BLaER1 treated with 17β-estradiol and CSF1 and Interleukin-3, amounts not matched to agents 10 nM and 100 nM (cell line): ENCODE measurements around the gene DHRS9.

ENCODE experiments used
- H3K27ac ChIP-seq, 11 experiments: shearing (Covaris generic); formaldehyde crosslinking; 2 replicates each; pipeline ENCODE4 v1.8.1; 2022
- H3K27me3 ChIP-seq, 11 experiments: shearing (Covaris generic); formaldehyde crosslinking; 2 replicates each; pipeline ENCODE4 v1.8.1; 2022
- H3K36me3 ChIP-seq, 11 experiments: shearing (Covaris generic); formaldehyde crosslinking; 2 replicates each; pipeline ENCODE4 v1.8.1; 2022
- H3K4me1 ChIP-seq, 10 experiments: shearing (Covaris generic); formaldehyde crosslinking; 2 replicates each; pipeline ENCODE4 v1.8.1; 2022
- H3K4me2 ChIP-seq, 11 experiments: shearing (Covaris generic); formaldehyde crosslinking; 2 replicates each; pipeline ENCODE4 v1.8.1; 2022
- H3K4me3 ChIP-seq, 10 experiments: shearing (Covaris generic); formaldehyde crosslinking; 2 replicates each; pipeline ENCODE4 v1.8.1; 2022
- H3K9ac ChIP-seq, 11 experiments: shearing (Covaris generic); formaldehyde crosslinking; 2 replicates each; pipeline ENCODE4 v1.8.1; 2022
- H3K9me3 ChIP-seq, 11 experiments: shearing (Covaris generic); formaldehyde crosslinking; replicated peaks in 1 of 11; 2 replicates each; pipeline ENCODE4 v1.8.1; 2022
- H4K20me1 ChIP-seq, 11 experiments: shearing (Covaris generic); formaldehyde crosslinking; 2 replicates each; pipeline ENCODE4 v1.8.1; 2022
- Cebpa-rat ChIP-seq, 11 experiments: shearing (Covaris generic); IDR thresholded peaks; 2 replicates each; pipeline ENCODE4 v1.8.1; 2022

Gene DHRS9

DNA sequence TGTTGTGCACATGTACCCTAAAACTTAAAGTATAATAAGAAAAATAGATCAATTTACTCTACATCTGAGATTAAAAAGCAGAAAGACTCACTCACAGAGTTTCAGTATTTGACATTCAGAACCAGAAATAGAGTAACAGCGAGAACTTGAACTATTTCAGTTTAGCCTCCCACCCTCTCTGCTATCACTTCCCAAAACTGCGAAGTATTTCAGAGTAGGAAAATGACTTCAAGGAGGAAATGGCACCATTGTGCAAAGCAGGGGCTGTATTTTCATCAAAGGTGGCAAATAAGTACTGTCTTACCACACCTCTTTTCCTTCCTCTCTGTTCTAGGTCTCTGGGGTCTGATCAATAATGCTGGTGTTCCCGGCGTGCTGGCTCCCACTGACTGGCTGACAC, 13.6 kb downstream of the DHRS9 start:
- H3K9me3 ChIP-seq: peaks cover 18 to 63% (median 33%) of the 10 kb centered on the region in 11 experiments; a peak in 18 of 22 replicates
- peaks cover 0 to 66% (median 7%) of the 10 kb centered on the region in 11 experiments; a peak in 12 of 22 replicates for H3K36me3 ChIP-seq
- H3K4me1 ChIP-seq: peaks cover 28 to 94% (median 52%) of the 10 kb centered on the region in 10 experiments
- peak overlapping the region in 5 of 10 experiments; percentile 17 to 57 (median 34); a peak in 6 of 20 replicates for H3K4me3 ChIP-seq
- TF ChIP-seq Cebpa-rat (IDR thresholded peaks at IDR 0.05): peak in 4 of 11 experiments; percentile 26 to 53 (median 46); a peak in 6 of 22 replicates
- H3K4me2 ChIP-seq: peak overlapping the region in 9 of 11 experiments; percentile 3 to 84 (median 58); a peak in 15 of 22 replicates
- H3K27ac ChIP-seq: peak overlapping the region in 8 of 11 experiments; percentile 51 to 100 (median 82); a peak in 15 of 22 replicates
- no peaks in the 10 kb centered on the region for H3K27me3 ChIP-seq
- H3K9ac ChIP-seq: peak overlapping the region in 6 of 11 experiments; percentile 8 to 67 (median 56); a peak in 10 of 22 replicates
- no peaks in the 10 kb centered on the region for H4K20me1 ChIP-seq

DNA sequence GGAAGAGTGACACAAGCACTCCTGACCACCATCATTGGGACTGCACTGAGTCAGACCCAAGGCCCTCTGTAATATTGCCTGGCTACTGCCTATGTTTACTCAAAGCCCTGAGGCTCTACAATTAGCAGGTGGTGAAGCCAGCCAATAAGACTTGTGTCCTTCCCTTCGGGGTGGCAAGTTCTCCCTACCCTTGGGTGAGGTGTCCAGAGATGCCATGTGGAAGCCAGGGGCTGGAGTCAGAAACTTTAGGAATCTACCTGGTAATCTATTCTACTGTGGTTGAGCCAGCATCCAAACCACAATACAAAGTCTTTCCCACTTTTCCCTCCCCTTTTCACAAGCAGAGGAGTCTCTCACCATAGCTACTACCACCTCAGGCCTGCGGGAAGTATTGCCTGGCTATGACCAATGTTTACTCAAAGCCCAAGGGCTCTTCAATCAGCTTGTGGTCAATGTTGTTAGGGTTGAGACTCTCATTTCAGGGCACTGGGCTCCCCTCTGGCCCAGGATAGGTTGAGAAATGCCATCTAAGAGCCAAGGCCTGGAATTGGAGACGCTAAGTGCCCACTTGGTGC, 17.6 kb downstream of the DHRS9 start:
- Histone ChIP-seq H3K27me3 (no peaks in the 10 kb centered on the region), H3K9ac (no peak overlapping the region), H3K9me3 (peaks cover 18 to 88% (median 33%) of the 10 kb centered on the region in 11 experiments; a peak in 18 of 22 replicates), H3K4me2 (peak overlapping the region in 5 of 11 experiments; percentile 6 to 84 (median 74); a peak in 10 of 22 replicates), H3K36me3 (peaks cover 0 to 92% (median 7%) of the 10 kb centered on the region in 11 experiments; a peak in 12 of 22 replicates), H3K4me1 (peaks cover 0 to 91% (median 39%) of the 10 kb centered on the region in 10 experiments; a peak in 15 of 20 replicates), H3K4me3 (peak overlapping the region in 4 of 10 experiments; percentile 5 to 40 (median 20); a peak in 2 of 20 replicates), H4K20me1 (no peaks in the 10 kb centered on the region), H3K27ac (peak overlapping the region in 6 of 11 experiments; percentile 2 to 61 (median 45); a peak in 10 of 22 replicates)
- no peak for TF ChIP-seq Cebpa-rat (IDR thresholded peaks at IDR 0.05)

DNA sequence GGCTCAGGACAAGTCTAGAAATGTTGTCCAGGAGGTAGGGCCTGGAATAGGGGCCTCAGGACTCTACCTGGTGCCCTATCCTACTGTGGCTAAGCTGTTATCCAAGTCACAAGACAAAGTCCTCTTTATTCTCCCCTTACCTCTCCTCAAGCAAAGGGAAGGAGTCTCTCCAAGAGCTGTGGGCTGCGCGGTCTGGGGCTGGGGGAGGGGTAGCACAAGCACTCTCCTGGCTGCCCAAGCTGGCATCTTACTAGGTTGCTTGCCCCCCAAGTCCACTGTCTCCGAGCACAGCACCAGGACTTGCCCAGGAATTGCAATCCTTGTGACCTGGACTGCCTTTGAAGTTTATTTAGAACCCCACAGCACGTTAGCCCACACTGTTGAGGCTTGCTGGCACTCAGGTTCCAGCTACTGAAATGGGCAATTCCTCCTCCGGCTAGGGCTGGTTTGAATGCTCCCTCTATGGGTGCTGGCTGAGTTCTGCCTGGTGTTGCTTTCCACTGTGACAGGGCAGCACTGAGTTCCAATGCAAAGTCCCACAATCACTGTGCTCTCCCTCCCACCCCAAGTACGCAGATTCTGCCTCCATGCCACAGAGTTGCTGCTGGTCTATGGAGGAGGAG, 18.5 kb downstream of the DHRS9 start:
- H3K4me1 ChIP-seq: peaks cover 0 to 94% (median 41%) of the 10 kb centered on the region in 10 experiments; a peak in 15 of 20 replicates
- peaks cover 18 to 96% (median 33%) of the 10 kb centered on the region in 11 experiments; a peak in 18 of 22 replicates for H3K9me3 ChIP-seq
- peak overlapping the region in 8 of 11 experiments; percentile 0 to 61 (median 31); a peak in 13 of 22 replicates for H3K27ac ChIP-seq
- peak overlapping the region in 3 of 10 experiments; percentile 1 to 23 (median 16); a peak in 2 of 20 replicates for H3K4me3 ChIP-seq
- H4K20me1 ChIP-seq: no peaks in the 10 kb centered on the region
- H3K36me3 ChIP-seq: peaks cover 0 to 98% (median 7%) of the 10 kb centered on the region in 11 experiments; a peak in 12 of 22 replicates
- TF ChIP-seq Cebpa-rat (IDR thresholded peaks at IDR 0.05): no peak
- H3K9ac ChIP-seq: no peak overlapping the region
- peak overlapping the region in 5 of 11 experiments; percentile 6 to 84 (median 74); a peak in 10 of 22 replicates for H3K4me2 ChIP-seq
- no peaks in the 10 kb centered on the region for H3K27me3 ChIP-seq

DNA sequence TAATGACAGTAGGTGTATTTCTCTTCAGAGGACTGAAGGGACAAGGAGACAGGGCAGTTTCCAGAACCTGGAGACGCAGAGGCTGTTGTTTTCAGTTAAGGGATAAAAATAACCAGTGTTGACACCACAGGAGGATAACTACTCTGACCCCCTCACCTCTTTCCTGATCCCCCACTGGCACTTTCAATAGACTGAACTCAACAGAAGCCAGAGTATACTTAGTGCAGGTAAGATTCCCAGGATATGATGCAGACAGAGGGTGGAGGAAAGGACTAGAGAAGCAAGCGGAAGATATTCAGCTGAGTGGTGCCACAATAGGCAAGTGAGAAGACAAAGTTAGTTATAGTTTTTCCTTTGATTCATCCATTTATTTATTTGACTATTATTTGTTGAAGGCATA, 19.8 kb downstream of the DHRS9 start:
- Histone ChIP-seq H3K27me3 (no peaks in the 10 kb centered on the region), H3K36me3 (peaks cover 0 to 100% (median 7%) of the 10 kb centered on the region in 11 experiments; a peak in 12 of 22 replicates), H3K4me1 (peaks cover 0 to 95% (median 35%) of the 10 kb centered on the region in 10 experiments; a peak in 14 of 20 replicates), H3K9me3 (peaks cover 17 to 89% (median 29%) of the 10 kb centered on the region in 11 experiments; a peak in 18 of 22 replicates), H3K4me3 (no peak overlapping the region), H3K27ac (peak overlapping the region in 6 of 11 experiments; percentile 6 to 53 (median 22); a peak in 9 of 22 replicates), H4K20me1 (no peaks in the 10 kb centered on the region), H3K9ac (no peak overlapping the region), H3K4me2 (peak overlapping the region in 7 of 11 experiments; percentile 7 to 84 (median 69); a peak in 12 of 22 replicates)
- TF ChIP-seq Cebpa-rat (IDR thresholded peaks at IDR 0.05): no peak

DNA sequence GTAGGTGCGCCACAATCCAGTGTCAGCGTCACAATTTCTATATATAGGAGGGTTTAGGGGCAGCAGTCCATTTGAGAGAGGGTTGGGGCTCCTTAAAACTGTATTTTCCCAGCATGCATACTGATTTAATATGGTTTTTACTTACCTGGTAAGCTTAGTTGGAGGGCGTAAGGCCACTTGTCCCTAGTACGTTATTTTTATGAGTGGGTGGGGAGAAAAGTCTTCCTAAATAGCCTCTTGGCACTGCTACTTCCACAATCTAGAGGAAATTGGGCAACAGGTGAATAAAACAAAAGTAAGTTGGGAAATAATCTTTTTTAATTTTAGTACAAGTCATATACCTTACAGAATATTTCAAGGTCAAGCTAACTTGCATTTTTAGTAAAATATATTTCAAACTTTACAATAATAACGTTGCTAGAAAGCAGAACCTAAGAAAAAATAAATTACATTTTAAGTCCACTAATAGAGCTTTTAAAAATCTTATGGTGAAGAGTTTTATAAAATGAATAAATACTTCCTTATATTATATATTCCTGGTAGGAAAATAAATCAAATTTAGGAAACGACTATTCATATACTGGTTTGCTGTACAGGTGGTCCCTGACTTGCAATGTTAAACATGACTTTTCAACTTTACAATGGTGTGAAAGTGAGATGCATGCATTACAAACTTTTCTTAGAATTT, 20.9 kb downstream of the DHRS9 start:
- H3K4me1 ChIP-seq: peaks cover 0 to 96% (median 45%) of the 10 kb centered on the region in 10 experiments; a peak in 16 of 20 replicates
- H3K9me3 ChIP-seq: peaks cover 7 to 78% (median 19%) of the 10 kb centered on the region in 11 experiments; a peak in 18 of 22 replicates
- H3K4me3 ChIP-seq: peak overlapping the region in 2 of 10 experiments; percentile 9 to 37; a peak in 2 of 20 replicates

DNA sequence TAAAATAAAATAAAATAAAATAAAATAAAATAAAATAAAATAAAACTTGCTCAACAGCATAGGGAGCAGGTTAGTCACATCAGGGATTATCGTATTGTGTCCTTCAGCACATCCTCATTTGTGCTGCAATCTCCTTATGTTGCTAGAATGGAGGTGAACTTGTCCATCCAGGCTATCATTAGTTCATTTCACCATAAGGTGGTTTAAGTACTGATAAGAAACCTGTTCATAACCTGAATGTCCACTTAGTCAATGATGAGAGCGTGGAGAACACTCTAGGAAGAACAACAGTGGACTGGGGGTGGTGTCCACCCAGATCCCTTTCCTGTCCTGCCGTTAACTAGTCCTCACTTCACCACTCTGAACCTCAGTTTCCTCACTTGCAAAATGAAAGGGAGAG, 21.9 kb downstream of the DHRS9 start:
- H3K36me3 ChIP-seq: peaks cover 0 to 96% (median 0%) of the 10 kb centered on the region in 11 experiments; a peak in 11 of 22 replicates
- no peak overlapping the region for H3K4me3 ChIP-seq
- H3K9ac ChIP-seq: no peak overlapping the region
- 0 out of 22 replicates have a peak overlapping the region, but pooled peaks of 2 of the 11 experiments have one; percentile 8 to 22 for H3K27ac ChIP-seq
- H4K20me1 ChIP-seq: no peaks in the 10 kb centered on the region
- H3K4me2 ChIP-seq: no peak overlapping the region
- H3K4me1 ChIP-seq: peaks cover 0 to 97% (median 55%) of the 10 kb centered on the region in 10 experiments; a peak in 16 of 20 replicates
- H3K9me3 ChIP-seq: peaks cover 0 to 68% (median 11%) of the 10 kb centered on the region in 11 experiments; a peak in 11 of 22 replicates
- no peak for TF ChIP-seq Cebpa-rat (IDR thresholded peaks at IDR 0.05)
- no peaks in the 10 kb centered on the region for H3K27me3 ChIP-seq

More for the DNA sequence above, 20.9 kb downstream of the DHRS9 start:
- Histone ChIP-seq H3K27me3 (no peaks in the 10 kb centered on the region), H3K27ac (peak overlapping the region in 3 of 11 experiments; percentile 26 to 53 (median 50); a peak in 3 of 22 replicates), H4K20me1 (no peaks in the 10 kb centered on the region), H3K36me3 (peaks cover 0 to 99% (median 0%) of the 10 kb centered on the region in 11 experiments; a peak in 11 of 22 replicates), H3K9ac (no peak overlapping the region), H3K4me2 (peak overlapping the region in 8 of 11 experiments; percentile 23 to 84 (median 70); a peak in 14 of 22 replicates)
- no peak for TF ChIP-seq Cebpa-rat (IDR thresholded peaks at IDR 0.05)

DNA sequence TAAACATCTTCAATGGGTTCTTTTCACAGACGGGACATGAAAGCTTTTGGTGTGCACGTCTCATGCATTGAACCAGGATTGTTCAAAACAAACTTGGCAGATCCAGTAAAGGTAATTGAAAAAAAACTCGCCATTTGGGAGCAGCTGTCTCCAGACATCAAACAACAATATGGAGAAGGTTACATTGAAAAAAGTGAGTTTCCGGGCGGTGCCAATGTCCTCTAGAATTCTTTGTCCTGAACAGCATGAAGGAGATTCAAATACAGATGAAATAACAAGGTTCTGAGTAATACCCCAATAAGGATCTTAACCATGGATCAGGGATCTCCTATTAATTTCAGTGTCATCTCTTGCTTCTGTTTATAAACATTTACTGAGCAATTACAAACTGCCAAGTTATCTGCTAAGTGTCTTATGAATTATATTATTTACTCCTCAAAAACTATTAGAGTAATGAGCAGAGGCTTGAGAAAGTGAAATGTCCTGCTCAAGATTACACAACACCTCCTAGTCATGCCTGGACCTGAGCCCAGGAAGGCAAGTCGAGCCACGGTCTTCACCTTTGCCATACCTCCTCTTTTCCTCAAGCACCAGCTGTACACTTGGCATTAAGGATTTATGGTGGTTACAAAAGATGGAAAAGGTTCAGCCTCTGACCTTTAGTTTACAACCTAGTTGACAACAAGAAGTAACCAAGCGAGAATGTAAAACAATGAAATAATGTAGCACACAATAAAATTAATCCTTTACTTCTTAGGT, 22.6 kb downstream of the DHRS9 start:
- no peak overlapping the region for H3K4me3 ChIP-seq
- H4K20me1 ChIP-seq: no peaks in the 10 kb centered on the region
- peak overlapping the region in 5 of 11 experiments; percentile 8 to 33 (median 19); a peak in 5 of 22 replicates for H3K27ac ChIP-seq

More for the DNA sequence above, 22.6 kb downstream of the DHRS9 start:
- Histone ChIP-seq H3K4me2 (peak overlapping the region in 6 of 11 experiments; percentile 6 to 80 (median 18); a peak in 7 of 22 replicates), H3K9me3 (peaks cover 0 to 63% (median 5%) of the 10 kb centered on the region in 11 experiments; a peak in 8 of 22 replicates), H3K9ac (no peak overlapping the region), H3K4me1 (peaks cover 0 to 97% (median 59%) of the 10 kb centered on the region in 10 experiments; a peak in 16 of 20 replicates), H3K36me3 (peaks cover 0 to 96% (median 3%) of the 10 kb centered on the region in 11 experiments; a peak in 10 of 22 replicates), H3K27me3 (no peaks in the 10 kb centered on the region)
- TF ChIP-seq Cebpa-rat (IDR thresholded peaks at IDR 0.05): 0 out of 22 replicates have a peak, but pooled peaks of 1 of the 11 experiments have one; percentile 15
